NCI-H1417 (cell line): ENCODE results near the gene PHF21B.
"Not testable (repeated sequence)": the region's sequence is repeated elsewhere in the genome, so short reads cannot be mapped to it uniquely, and the experiment has no call there.

ENCODE experiments used
- DNase-seq, 3 experiments: peaks; one replicate each; lab custom pipeline; 2025; lab: John Stamatoyannopoulos, UW

Gene PHF21B

GRCh38 chr22:44876921-44877320, 132.9 kb downstream of the PHF21B start:
- no peak for DNase-seq

GRCh38 chr22:44871782-44872181, 138.0 kb downstream of the PHF21B start:
- no peak for DNase-seq

GRCh38 chr22:44870021-44870420, 139.8 kb downstream of the PHF21B start:
- peak in 1 of 3 experiments; percentile 6 for DNase-seq

DNA sequence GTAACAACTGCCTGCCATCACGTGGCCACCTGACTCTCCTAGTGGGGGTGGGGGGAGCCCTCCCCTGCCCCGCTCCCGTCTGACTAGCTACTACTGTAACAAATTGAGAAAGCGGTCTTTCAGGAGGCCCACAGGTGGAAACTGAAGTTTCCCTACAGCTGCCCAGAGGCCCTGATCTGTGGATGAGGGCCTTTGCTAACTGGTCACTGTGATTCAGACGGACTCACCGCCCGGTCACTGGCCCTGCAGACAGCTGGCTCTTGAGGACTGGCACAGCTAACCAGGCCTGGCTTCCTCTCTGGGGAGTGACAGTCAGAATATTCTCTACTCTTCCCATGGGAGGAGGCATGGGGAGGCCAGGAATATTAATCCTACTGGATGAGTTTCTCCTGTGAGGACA, 140.6 kb downstream of the PHF21B start:
- DNase-seq, result no peak

DNA sequence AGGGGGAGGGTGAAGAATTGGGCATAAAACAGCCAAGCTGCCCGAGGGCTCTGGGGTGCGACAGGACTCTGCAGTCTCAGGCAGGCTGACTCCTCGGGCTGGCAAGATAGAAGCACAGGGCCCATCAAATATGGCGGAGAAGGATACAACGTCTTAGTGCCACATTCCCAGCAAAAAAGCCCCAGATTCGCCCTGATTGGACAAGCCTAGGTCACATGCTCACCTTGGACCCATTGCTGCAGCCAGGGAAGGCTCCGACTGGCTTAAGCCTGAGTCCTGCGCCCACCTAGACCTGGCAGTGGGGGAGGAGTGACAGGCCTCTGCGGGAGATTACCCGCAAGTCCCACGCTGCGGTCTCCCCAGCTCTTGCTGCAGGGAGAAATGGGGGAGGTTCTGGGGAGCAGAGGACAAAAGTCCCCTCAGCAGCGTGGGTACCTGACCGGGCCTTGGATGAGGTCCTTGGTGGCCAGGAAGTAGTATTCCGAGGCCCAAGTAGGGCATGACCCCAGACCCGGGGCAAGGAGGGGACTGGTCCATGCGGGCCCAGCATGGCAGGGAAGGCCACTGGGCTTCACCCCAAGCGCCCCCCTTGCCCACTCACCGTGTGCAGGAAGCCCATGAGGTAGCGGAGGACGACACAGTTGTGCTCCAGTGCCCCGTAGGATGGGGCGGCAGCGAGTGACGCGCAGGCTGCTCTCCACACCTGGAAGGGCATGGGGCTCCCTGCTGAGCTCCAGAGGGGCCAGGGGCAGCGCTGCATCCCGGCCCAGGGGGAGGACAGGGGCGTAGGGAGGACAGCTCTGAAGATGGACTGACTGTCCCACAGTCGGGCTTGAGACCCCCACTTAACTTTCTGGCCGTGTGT, 144.4 kb downstream of the PHF21B start:
- no peak for DNase-seq

DNA sequence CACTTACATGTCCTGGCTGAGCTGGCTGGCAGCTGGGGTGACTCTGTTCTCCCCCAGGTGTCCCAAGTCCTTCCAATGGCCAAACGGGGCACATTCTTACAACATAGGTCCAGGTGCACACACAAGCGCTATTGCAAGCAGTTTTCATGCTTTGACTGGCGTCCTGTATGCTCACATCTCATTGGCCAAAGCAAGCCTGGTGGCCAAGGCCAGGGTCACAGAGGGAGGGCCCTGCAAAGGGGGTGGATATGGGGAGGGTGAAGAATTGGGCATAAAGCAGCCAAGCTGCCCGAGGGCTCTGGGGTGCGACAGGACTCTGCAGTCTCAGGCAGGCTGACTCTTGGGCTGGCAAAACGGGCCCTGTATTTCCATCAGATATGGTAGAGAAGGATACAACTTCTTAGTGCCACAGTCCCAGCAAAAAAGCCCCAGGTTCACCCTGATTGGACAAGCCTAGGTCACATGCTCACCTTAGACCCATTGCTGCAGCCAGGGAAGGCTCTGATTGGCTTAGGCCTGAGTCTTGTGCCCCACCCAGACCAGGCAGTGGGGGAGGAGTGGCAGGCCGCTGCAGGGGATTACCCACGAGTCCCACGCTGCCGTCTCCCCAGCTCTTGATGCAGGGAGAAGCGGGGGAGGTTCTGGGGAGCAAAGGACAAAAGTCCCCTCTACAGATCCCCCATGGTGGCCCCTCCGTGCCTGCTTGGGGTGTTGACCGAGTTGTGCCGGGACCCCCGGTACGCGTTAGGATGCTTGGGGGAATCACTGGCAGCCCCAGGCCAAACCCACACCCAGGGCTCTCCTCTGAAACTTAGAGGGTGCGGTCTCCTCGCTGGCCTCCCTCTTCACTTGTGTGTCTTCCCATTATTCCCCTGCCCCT, 146.6 kb downstream of the PHF21B start:
- no peak for DNase-seq

- DNase-seq, result no peak
These were observed 147.5 kb downstream of the PHF21B start for GRCh38 chr22:44862281-44862680.

- DNase-seq, result no peak
These were observed 148.6 kb downstream of the PHF21B start for GRCh38 chr22:44861245-44861644.

- no peak for DNase-seq
These were observed 149.5 kb downstream of the PHF21B start for GRCh38 chr22:44860311-44860710.

GRCh38 chr22:44859641-44860040, 150.2 kb downstream of the PHF21B start:
- no peak for DNase-seq

DNA sequence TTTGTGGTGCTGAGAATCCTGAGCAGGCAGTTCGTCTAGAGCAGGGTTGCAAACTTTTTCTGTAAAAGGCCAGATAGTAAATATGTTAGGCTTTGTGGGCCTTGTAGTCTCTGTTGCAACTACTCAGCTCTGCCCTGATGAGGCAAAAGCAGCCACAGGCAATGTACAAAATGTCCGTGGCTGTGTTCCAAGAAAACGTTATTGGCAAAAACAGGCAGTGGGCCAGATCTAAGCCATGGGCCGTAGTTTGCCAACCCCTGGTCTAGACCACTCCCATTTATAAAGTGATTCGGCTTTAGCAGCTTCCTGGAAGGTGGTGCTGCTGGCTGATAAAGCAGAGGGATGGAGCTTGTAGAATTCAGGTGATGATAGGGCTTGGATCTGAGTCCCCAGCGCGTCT, 151.0 kb downstream of the PHF21B start:
- DNase-seq, result not testable (repeated sequence)

DNA sequence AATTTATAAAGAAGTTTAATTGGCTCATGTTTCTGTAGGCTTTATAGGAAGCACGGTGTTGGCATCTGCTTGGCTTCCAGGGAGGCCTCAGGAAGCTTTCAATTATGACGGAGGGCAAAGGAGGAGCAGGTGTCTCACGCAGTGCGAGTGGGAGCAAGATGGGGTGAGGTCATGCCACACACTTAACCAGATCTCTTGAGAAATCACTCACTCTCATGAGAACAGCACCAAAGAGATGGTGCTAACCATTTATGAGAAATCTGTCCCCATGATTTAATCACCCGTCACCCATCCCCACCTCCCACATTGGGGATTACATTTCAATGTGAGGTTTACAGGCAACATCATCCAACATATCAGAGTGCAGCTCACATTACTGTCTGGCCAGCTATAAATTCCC, 153.9 kb downstream of the PHF21B start:
- no peak for DNase-seq

GRCh38 chr22:44854641-44855040, 155.2 kb downstream of the PHF21B start:
- not testable (repeated sequence) for DNase-seq

GRCh38 chr22:44850946-44851345, 158.9 kb downstream of the PHF21B start:
- no peak for DNase-seq

DNA sequence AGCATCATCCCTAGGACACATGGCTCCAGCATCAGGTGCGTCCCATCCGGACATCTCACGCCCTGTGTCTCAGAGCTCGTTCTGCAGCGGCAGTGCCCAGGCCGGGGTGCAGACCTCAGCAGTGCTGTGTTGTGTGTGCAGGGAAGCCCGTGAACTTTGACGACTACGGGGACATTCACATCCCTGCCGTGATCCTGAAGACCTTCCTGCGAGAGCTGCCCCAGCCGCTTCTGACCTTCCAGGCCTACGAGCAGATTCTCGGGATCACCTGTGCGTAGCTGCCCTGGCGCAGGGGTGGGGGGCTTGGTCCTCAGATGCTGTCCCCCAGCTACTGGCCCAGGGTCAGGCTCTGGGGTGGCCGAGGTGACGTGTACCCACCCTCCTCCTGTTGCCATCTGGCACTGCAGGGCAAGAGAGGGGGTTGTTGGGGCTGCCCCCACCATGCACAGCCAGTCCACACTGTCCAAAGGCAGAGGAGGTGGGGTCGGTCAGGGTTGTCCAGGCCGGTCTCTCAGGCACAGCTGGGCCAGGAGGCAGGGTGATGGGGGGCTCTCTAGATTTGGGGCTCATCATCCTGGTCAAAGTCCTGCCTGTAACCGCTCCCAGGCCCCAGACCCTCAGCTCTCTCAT, 160.9 kb downstream of the PHF21B start:
- DNase-seq, result no peak

DNA sequence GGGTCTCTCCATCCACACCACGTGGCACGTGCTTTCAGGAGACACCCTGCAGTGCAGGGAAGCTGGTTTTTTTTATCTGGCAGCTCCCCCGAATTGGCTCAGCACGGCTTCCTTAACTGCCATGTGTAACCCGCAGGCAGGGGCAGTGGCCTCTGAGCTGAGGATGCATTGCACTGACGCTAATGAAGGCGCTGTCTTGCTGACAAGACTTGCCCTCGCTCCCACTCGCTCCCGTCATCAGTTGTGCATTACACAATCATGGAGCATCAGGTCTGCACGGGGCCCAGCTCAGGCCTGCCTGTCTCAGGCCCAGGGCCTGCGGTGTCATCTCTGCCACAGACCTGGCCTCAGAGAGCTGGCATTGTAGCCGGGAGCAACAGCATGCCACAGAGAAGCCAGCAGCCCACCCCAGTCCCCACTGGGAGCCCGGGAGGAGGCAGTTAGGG, 161.5 kb downstream of the PHF21B start:
- DNase-seq, result no peak

GRCh38 chr22:44847892-44848291, 161.9 kb downstream of the PHF21B start:
- no peak for DNase-seq

DNA sequence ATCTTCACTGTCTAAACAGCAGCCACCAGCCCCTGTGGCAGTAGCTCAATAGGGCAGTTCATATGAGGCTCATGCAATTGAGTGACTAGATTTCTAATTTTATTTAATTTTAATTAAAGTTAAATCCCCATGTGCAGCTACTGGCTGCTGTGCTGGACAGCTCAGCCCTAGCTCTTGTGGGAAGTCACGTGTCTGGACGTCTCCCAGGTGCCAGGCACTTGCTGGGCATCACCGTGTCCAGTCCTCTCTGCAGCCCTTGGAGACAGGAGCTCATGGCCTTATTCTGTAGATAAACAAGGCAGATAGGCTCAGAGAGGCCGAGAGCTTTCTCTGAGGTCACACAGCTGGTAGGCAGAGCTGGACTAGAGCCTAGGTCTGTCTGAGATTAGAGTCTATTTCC, 162.4 kb downstream of the PHF21B start:
- DNase-seq, result no peak

DNA sequence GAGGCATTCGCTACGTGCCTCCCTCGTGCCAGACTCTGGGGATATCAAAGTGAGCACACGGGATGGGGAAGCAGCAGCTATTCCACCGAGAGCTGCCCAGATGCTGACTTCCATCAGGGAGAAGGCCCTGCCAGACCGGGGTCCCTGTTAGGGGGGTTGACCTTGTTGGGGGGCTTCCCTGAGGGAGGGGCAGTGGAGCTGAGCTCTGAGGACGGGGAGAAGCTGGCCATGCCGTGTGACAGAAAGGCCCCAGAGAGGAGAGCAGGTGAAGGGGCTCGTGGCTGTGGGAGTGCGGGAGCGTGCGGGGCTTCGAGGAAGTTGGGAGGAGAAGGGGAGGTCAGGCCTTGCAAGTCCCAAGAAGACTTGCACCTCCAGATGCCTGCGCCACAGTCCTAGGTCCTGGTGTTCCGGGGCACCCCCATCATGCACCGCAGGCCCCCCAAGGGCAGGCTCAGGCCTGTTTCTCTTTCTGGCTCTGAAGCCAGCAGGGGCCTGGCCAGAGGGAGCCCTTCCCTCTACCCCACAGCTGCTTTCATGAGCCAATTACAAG, 163.0 kb downstream of the PHF21B start:
- no peak for DNase-seq

GRCh38 chr22:44845796-44846720, 163.7 kb downstream of the PHF21B start:
- DNase-seq, result no peak

DNA sequence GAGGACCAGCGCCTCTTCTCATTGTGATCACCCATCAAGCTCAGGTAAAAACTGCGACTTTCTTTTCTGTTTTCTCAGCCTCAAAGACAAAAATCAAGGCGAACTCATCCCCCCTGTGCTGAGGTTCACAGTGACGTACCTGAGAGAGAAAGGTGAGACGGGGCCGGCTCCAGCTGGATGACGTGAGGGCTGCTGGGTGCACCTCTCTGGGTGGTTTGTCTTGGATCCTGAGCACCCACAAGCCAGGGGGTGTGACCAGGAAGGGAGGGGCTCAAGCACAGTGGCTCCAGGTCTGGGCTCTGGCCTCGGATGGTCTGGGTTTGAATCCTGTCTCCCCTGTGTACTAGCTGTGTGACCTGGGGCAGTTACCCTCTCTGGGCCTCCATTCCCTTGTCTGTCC, 164.6 kb downstream of the PHF21B start:
- DNase-seq, result no peak
